Spinal cord (tissue), 10 donors: ENCODE results near the gene STX8. TPM values are rescaled to one million over a fixed set of nuclear protein-coding genes. Genes with fewer than 3 reads are reported as not detected.
"Not testable (repeated sequence)": the region's sequence is repeated elsewhere in the genome, so short reads cannot be mapped to it uniquely, and the experiment has no call there.

Source experiments
- DNase-seq, 6 donors: peaks; one replicate each; pipeline versions ENCODE4 v3.0.0 to v3.0.0-alpha.2; 2013 to 2015; ENCODE audit warnings: low spot score in 6 of 6, low read depth in 4 of 6
- H3K27ac ChIP-seq: one replicate; pipeline ENCODE4 v1.5.1; 2013; ENCODE audit warnings: low read depth, low read length, control low read depth
- H3K27me3 ChIP-seq: one replicate; pipeline ENCODE4 v1.6.1; 2013; ENCODE audit warnings: low read length; ENCODE audit not compliant: control insufficient read depth, insufficient read depth
- H3K36me3 ChIP-seq: one replicate; pipeline ENCODE4 v1.6.1; 2013; ENCODE audit warnings: low read length; ENCODE audit not compliant: control insufficient read depth, insufficient read depth
- H3K4me1 ChIP-seq: one replicate; pipeline ENCODE4 v1.6.1; 2013; ENCODE audit warnings: low read length; ENCODE audit not compliant: control insufficient read depth, insufficient read depth
- H3K4me3 ChIP-seq: one replicate; pipeline ENCODE4 v1.5.1; 2013; ENCODE audit warnings: low read depth, low read length, control low read depth
- H3K9me3 ChIP-seq: one replicate; pipeline ENCODE4 v1.6.1; 2013; ENCODE audit warnings: low read length; ENCODE audit not compliant: control insufficient read depth, insufficient read depth
- WGBS: methylation state at CpG from one replicate; pipeline ENCODE4 v1.1.5; 2013; ENCODE audit warnings: missing lambda C conversion rate; ENCODE audit not compliant: insufficient coverage; 5-methylcytosine and 5-hydroxymethylcytosine counted together
- polyA plus RNA-seq, 2 donors: library from polyadenylated mRNA; unstranded; fragments of 120-200 nt; gene quantifications; one replicate each; pipeline ENCODE4 v1.2.1, GENCODE V29; 2013; ENCODE audit not compliant: insufficient read length in 2 of 2
- total RNA-seq, 2 donors: library from RNA; depleted of rRNA in 1 of 2; stranded (reverse); fragments of 120-200 nt in 1 of 2; fragments of >200 nt in 1 of 2; gene quantifications; one replicate each; pipeline versions ENCODE4 v1.2.3 to v1.2.4, GENCODE V29; 2013 to 2014
- donor health status: healthy.

Gene STX8
- total and polyA plus RNA-seq, 4 donors: 55.5 to 89.2 (median 63.2) TPM

GRCh38 chr17:9376177-9376576 is 199.4 kb downstream of the STX8 start:
- not testable (repeated sequence) for H3K27ac ChIP-seq, H3K9me3 ChIP-seq, H3K4me3 ChIP-seq, H3K27me3 ChIP-seq, H3K4me1 ChIP-seq, DNase-seq, H3K36me3 ChIP-seq
- WGBS: 97% methylated on average over 9 of the region's 9 CpGs

- WGBS: no CpG with 5 or more reads among the region's 4 CpGs
- H3K27me3 ChIP-seq: no peaks in the 10 kb centered on the region
- H3K9me3 ChIP-seq: no peaks in the 10 kb centered on the region
- no peaks in the 10 kb centered on the region for H3K36me3 ChIP-seq
- H3K4me3 ChIP-seq: no peak overlapping the region
- no peak overlapping the region for H3K27ac ChIP-seq
- peaks cover 10% of the 10 kb centered on the region for H3K4me1 ChIP-seq
- DNase-seq: peak in 2 of 6 donors; percentile 32 to 85
These were observed 204.6 kb downstream of the STX8 start for GRCh38 chr17:9371019-9371418.

GRCh38 chr17:9370467-9370866 is 205.2 kb downstream of the STX8 start:
- Histone ChIP-seq H3K9me3 (no peaks in the 10 kb centered on the region), H3K27me3 (no peaks in the 10 kb centered on the region), H3K4me1 (peaks cover 10% of the 10 kb centered on the region), H3K36me3 (no peaks in the 10 kb centered on the region), H3K4me3 (no peak overlapping the region), H3K27ac (no peak overlapping the region)
- WGBS: 43% methylated on average over 4 of the region's 6 CpGs
- peak in 2 of 6 donors; percentile 70 to 81 for DNase-seq

- Histone ChIP-seq H3K27ac (no peak overlapping the region), H3K27me3 (no peaks in the 10 kb centered on the region), H3K4me3 (no peak overlapping the region), H3K36me3 (no peaks in the 10 kb centered on the region), H3K9me3 (no peaks in the 10 kb centered on the region), H3K4me1 (peaks cover 10% of the 10 kb centered on the region)
- WGBS: 93% methylated on average over 3 of the region's 4 CpGs
- no peak for DNase-seq
These were observed 207.0 kb downstream of the STX8 start for GRCh38 chr17:9368631-9369030.

GRCh38 chr17:9367156-9367555 is 208.5 kb downstream of the STX8 start:
- Histone ChIP-seq H3K4me3 (no peak overlapping the region), H3K9me3 (no peaks in the 10 kb centered on the region), H3K36me3 (no peaks in the 10 kb centered on the region), H3K4me1 (peaks cover 10% of the 10 kb centered on the region), H3K27ac (no peak overlapping the region), H3K27me3 (no peaks in the 10 kb centered on the region)
- 63% methylated on average over 2 of the region's 2 CpGs for WGBS
- DNase-seq: peak in 1 of 6 donors; percentile 20

- WGBS: 60% methylated on average over 1 of the region's 3 CpGs
- Histone ChIP-seq H3K27ac (no peak overlapping the region), H3K4me1 (peaks cover 9% of the 10 kb centered on the region), H3K4me3 (no peak overlapping the region), H3K36me3 (no peaks in the 10 kb centered on the region), H3K9me3 (no peaks in the 10 kb centered on the region), H3K27me3 (no peaks in the 10 kb centered on the region)
- peak in 1 of 6 donors; percentile 25 for DNase-seq
These were observed 210.7 kb downstream of the STX8 start for GRCh38 chr17:9364837-9365430.

- Histone ChIP-seq H3K36me3 (no peaks in the 10 kb centered on the region), H3K4me3 (no peak overlapping the region), H3K27me3 (no peaks in the 10 kb centered on the region), H3K4me1 (peaks cover 8% of the 10 kb centered on the region), H3K27ac (no peak overlapping the region), H3K9me3 (no peaks in the 10 kb centered on the region)
- DNase-seq: no peak
- WGBS: 84% methylated on average over 7 of the region's 13 CpGs
These were observed 211.9 kb downstream of the STX8 start for GRCh38 chr17:9363440-9364350.

GRCh38 chr17:9361188-9361955 is 214.2 kb downstream of the STX8 start:
- Histone ChIP-seq H3K27ac (no peak overlapping the region), H3K36me3 (no peaks in the 10 kb centered on the region), H3K4me1 (peaks cover 15% of the 10 kb centered on the region), H3K27me3 (no peaks in the 10 kb centered on the region), H3K4me3 (no peak overlapping the region), H3K9me3 (no peaks in the 10 kb centered on the region)
- DNase-seq: no peak
- 79% methylated on average over 2 of the region's 7 CpGs for WGBS

GRCh38 chr17:9360677-9361081 is 214.9 kb downstream of the STX8 start:
- Histone ChIP-seq H3K9me3 (no peaks in the 10 kb centered on the region), H3K36me3 (no peaks in the 10 kb centered on the region), H3K27ac (no peak overlapping the region), H3K27me3 (no peaks in the 10 kb centered on the region), H3K4me1 (peaks cover 17% of the 10 kb centered on the region), H3K4me3 (no peak overlapping the region)
- DNase-seq: peak in 2 of 6 donors; percentile 27 to 62
- WGBS: 65% methylated on average over 11 of the region's 13 CpGs
